Myocyte (in vitro differentiated cells): Measurements from ENCODE around the gene PLEKHA6. TPM values are rescaled to one million over a fixed set of nuclear protein-coding genes. Genes with fewer than 3 reads are reported as not detected.

Experiments
- DNase-seq: peaks from one replicate; pipeline ENCODE4 v3.0.0-alpha.2; 2012; ENCODE audit warnings: low read depth
- total RNA-seq: library from RNA; depleted of rRNA; stranded (reverse); fragments of >200 nt; gene quantifications from 2 replicates; pipeline ENCODE4 v1.2.3, GENCODE V29; 2014

The PLEKHA6 gene
- total RNA-seq, 1 donor from 2014 or later = 16.7 TPM

GRCh38 chr1:204264805-204265204 is 94.9 kb downstream of the PLEKHA6 start:
- DNase-seq = no peak

- DNase-seq = peak; percentile 91
Observed at GRCh38 chr1:204263254-204263910, 96.3 kb downstream of the PLEKHA6 start.

GRCh38 chr1:204262506-204263253 is 97.0 kb downstream of the PLEKHA6 start:
- peak; percentile 87 for DNase-seq

- peak; percentile 93 for DNase-seq
Observed at GRCh38 chr1:204261746-204262505, 97.8 kb downstream of the PLEKHA6 start.

- DNase-seq = no peak
Observed at GRCh38 chr1:204261266-204261665, 98.5 kb downstream of the PLEKHA6 start.

- peak; percentile 57 for DNase-seq
Observed at GRCh38 chr1:204260601-204261197, 99.0 kb downstream of the PLEKHA6 start.

GRCh38 chr1:204259782-204260181 is 99.9 kb downstream of the PLEKHA6 start:
- no peak for DNase-seq

GRCh38 chr1:204259196-204259595 is 100.5 kb downstream of the PLEKHA6 start:
- DNase-seq = no peak

GRCh38 chr1:204258213-204259115 is 101.3 kb downstream of the PLEKHA6 start:
- peak; percentile 81 for DNase-seq

GRCh38 chr1:204257446-204257845 is 102.3 kb downstream of the PLEKHA6 start:
- DNase-seq = no peak

GRCh38 chr1:204256531-204256930 is 103.2 kb downstream of the PLEKHA6 start:
- no peak for DNase-seq

- no peak for DNase-seq
Observed at GRCh38 chr1:204255966-204256365, 103.8 kb downstream of the PLEKHA6 start.

GRCh38 chr1:204255225-204255624 is 104.5 kb downstream of the PLEKHA6 start:
- no peak for DNase-seq

- DNase-seq = no peak
Observed at GRCh38 chr1:204254031-204254661, 105.6 kb downstream of the PLEKHA6 start.

GRCh38 chr1:204251926-204252689 is 107.6 kb downstream of the PLEKHA6 start:
- DNase-seq = no peak

- no peak for DNase-seq
Observed at GRCh38 chr1:204251286-204251685, 108.4 kb downstream of the PLEKHA6 start.

GRCh38 chr1:204250428-204251030 is 109.2 kb downstream of the PLEKHA6 start:
- peak; percentile 95 for DNase-seq

GRCh38 chr1:204249736-204250427 is 109.8 kb downstream of the PLEKHA6 start:
- no peak for DNase-seq
